Measurements from ENCODE around the gene SSR1.

Gene SSR1

GRCh38 chr6:7261852-7262461 lies 51.0 kb downstream of the SSR1 start:
- TF ChIP-seq CTCF (conservative IDR thresholded peaks at IDR 0.05; ENCODE audit: control insufficient read depth, insufficient read depth, low read depth, low read length), result no peak
- peak overlapping the region; percentile 63 for H3K4me3 ChIP-seq (ENCODE audit: control insufficient read depth, low read depth, low read length)
- DNase-seq (ENCODE audit: low read depth), result no peak

DNA sequence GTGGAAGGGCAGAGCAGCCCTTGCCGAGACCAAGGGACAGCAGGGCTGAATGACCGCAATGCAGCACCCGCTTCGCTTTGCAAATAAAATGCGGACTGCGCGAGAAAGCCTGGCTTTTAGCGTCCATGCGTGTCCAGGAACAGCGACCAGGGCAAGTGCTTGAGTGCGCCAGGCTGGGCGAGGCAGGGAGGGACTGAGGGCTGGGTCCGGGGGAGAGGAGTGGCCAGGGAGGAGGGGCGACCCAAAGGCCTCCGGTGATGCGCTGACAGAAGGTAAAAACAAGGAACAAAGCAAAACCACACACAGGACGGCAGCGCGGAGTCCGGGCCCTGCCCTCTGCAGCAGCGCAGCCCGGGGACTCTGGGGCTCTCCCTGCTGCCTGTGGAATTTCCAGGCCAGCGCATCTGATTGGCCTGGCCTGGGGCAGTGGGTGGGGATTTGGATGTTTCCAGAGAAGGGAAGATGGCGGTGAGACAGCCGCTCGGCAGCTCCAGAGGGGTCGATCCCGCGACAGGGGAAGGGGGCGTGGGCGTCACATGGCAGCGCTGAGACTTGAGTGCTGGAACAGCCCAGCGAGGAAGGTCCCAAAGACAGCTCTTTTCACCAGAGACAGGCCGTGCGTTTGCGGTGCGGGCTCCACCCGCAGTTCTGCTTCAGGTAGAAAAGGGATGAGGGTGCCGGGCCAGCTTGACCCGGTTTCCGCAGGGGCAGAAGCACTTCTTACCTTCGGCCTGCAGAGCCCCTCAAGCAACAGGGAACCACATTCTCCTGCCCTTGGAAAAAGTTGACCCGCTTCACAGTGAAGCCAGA lies 51.8 kb downstream of the SSR1 start:
- H3K4me3 ChIP-seq (ENCODE audit: control insufficient read depth, low read depth, low read length), result peak overlapping the region; percentile 63
- DNase-seq (ENCODE audit: low read depth), result peak; percentile 79
- no peak for TF ChIP-seq CTCF (conservative IDR thresholded peaks at IDR 0.05; ENCODE audit: control insufficient read depth, insufficient read depth, low read depth, low read length)

- TF ChIP-seq CTCF (conservative IDR thresholded peaks at IDR 0.05; ENCODE audit: control insufficient read depth, insufficient read depth, low read depth, low read length), result no peak
- no peak for DNase-seq (ENCODE audit: low read depth)
- peak overlapping the region; percentile 63 for H3K4me3 ChIP-seq (ENCODE audit: control insufficient read depth, low read depth, low read length)
Measured at GRCh38 chr6:7260291-7261031, 52.5 kb downstream of the SSR1 start.

GRCh38 chr6:7258231-7258763 lies 54.7 kb downstream of the SSR1 start:
- no peak for TF ChIP-seq CTCF (conservative IDR thresholded peaks at IDR 0.05; ENCODE audit: control insufficient read depth, insufficient read depth, low read depth, low read length)
- DNase-seq (ENCODE audit: low read depth), result no peak
- no peak overlapping the region for H3K4me3 ChIP-seq (ENCODE audit: control insufficient read depth, low read depth, low read length)

GRCh38 chr6:7257521-7258230 lies 55.3 kb downstream of the SSR1 start:
- no peak for DNase-seq (ENCODE audit: low read depth)

More at GRCh38 chr6:7257521-7258230, 55.3 kb downstream of the SSR1 start:
- no peak for TF ChIP-seq CTCF (conservative IDR thresholded peaks at IDR 0.05; ENCODE audit: control insufficient read depth, insufficient read depth, low read depth, low read length)
- no peak overlapping the region for H3K4me3 ChIP-seq (ENCODE audit: control insufficient read depth, low read depth, low read length)
